NCI-H226 (cell line): ENCODE measurements around the gene CLEC9A.
A peak's percentile ranks its signal among the peaks of the same experiment; 100 is the strongest.

Experiments
- DNase-seq: peaks from one replicate; pipeline ENCODE4 v3.0.0-alpha.2; 2015

CLEC9A gene

GRCh38 chr12:10067942-10068341 is 37.5 kb downstream of the CLEC9A start:
- DNase-seq: no peak

DNA sequence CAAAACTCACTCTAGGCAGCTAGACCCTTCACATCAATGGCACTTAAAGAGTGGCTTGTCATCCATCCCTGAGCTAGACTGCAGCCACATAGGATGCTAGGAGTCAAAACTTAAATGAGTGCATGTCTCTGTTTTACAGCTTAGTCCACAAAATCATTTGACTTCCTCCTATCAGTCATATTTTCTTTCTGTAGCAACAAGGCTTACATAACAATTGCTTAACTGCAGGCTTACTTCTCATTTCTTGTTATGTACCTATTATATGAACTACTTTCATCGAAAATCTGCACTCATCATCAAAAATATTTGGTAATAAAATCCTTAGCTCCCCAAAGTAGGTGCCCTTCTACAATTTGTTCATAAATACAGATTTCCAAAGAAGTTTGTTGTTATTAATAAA is 38.2 kb downstream of the CLEC9A start:
- no peak for DNase-seq

DNA sequence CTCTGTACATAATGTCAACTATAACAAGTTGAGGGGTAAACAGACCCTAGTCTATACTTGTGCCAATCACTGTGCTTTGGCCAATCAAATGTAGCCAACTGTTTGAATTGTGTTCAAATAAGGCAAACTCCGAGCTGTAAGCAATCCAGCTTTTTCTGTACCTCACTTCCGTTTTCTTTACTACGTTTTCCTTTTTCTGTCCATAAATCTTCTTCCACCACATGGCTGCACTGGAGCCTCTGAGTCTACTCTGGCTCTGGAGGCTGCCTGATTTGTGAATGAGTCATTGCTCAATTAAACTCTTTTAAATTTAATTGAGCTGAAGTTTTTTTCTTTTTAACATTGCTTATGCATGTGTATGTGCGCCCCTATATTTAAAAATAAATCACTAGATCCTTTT is 38.6 kb downstream of the CLEC9A start:
- no peak for DNase-seq

DNA sequence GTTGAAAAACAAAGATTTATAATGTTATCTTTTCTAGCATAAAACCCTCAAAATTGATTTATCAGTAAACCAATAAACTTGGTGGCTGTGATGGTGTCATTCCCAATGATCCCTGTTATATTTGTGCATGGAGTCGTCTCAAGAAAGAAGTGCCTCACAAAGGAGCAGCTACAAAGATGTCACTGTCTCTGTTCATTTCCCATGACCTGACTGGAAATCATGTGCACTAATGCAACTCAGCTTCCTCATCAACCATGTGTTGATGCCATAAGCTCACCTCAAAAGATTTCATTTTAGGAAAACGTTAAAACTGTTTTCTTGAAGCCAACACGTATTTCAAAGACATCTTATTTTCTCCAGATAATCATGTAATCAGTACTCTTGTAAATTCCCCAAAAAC is 39.5 kb downstream of the CLEC9A start:
- DNase-seq: no peak

DNA sequence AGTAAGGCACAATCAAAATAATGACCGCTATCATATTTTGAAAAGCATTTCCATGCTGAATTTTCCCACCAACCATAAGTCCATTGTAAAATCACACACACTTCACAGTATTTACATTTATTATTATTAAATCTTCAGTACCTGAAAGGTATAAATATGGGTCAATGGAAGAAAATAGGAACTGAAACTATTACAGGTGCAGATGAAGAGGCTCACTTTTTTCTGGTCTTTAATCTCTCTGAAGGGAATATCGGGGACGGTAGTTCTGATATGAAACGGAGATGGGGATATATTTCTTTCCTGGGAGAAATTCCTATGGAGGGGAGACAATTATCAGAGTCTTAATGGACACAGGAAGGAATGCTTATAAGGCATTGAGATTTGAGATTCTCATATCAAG is 39.9 kb downstream of the CLEC9A start:
- no peak for DNase-seq

DNA sequence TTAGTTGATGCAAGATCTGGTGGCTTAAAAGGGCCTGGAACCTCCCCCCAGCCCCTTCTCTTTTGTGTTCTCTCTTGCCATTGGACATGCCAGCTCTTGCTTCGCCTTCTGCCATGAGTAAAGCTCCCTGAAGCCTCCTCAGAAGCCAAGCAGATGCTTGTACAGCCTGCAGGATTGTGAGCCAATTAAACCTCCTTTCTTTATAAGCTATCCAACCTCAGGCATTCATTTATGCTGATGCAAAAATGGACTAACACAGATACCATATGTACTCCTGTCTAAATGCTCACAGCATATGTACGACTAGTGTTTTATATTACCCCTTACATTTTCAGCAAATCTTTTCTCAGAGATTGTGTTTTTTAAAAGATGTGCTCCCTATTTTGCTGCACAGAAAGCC is 41.6 kb downstream of the CLEC9A start:
- DNase-seq: no peak

GRCh38 chr12:10073261-10073660 is 42.8 kb downstream of the CLEC9A start:
- DNase-seq: no peak

DNA sequence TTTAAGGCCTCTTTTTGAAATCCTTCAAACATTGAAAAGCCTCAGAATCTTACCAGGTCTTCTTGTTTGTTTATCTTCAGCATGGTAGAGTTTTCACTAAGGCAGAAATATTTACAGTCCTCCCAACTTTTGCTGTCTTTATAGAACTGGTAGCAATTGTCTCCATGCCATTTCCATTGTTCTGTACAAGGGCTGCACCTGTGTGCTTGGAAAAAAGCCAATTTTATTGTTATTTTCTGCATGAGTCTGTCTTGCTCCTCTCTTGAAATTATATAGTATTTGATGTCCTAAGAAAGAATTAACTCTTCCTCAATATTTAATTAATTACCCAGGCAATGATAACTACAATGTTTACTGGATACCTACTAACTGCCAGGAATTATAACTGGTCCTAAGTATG is 45.0 kb downstream of the CLEC9A start:
- no peak for DNase-seq

DNA sequence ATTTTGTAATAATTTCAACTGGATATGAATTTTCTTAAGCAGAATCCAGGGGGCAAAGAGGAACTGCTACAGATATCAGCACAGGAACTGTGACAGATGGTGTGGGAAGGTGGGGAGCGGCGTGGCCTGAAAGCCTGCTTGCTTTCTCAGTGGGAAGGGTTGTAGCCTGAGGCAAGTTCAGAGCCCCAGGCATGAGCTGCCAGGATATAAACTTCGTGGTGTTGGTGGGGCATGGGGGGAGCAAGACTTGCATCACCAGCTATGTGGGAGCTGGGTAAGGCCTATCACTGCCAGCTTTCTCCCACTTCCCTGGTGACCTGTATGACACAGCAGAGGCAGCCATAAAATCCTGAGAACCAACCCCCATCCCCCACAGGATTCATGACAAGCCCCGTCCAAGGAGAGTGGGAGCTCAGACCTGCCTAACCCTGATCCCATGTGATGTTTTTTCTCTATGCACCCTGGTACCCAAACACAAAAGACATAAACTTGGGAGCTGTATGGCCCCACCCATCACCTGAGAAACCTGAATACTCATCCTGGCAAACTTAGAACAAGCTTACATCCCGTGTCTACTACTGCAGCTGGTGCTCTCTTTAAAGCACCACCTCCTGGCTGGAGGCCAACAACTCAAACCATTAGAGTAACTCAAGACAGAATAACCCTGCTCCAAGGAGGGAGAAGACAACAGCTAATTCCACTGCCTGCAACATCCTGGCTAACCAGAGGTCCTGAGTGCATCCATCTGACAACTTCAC is 51.8 kb downstream of the CLEC9A start:
- DNase-seq: peak; percentile 60

- no peak for DNase-seq
Measured at GRCh38 chr12:10084733-10085132, 54.3 kb downstream of the CLEC9A start.

- DNase-seq: no peak
Measured at GRCh38 chr12:10086387-10086786, 55.9 kb downstream of the CLEC9A start.

DNA sequence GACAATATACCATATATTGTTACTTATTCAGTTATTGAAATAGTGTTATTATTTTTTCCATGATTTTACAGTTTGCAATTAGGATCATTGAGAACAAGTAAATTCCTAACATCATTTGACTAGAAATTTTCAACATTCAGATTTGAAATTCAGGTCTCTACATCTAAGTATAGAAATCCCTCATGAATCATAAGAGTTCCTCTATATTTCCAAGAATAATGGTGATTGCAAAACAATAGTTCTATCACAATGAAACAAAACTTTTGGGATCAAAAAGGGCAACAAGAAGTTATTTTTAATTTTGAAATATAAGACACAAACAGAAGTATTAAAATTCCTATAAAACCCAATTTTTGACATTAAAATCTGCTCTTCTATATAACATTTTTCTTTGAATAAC is 57.5 kb downstream of the CLEC9A start:
- DNase-seq: no peak

DNA sequence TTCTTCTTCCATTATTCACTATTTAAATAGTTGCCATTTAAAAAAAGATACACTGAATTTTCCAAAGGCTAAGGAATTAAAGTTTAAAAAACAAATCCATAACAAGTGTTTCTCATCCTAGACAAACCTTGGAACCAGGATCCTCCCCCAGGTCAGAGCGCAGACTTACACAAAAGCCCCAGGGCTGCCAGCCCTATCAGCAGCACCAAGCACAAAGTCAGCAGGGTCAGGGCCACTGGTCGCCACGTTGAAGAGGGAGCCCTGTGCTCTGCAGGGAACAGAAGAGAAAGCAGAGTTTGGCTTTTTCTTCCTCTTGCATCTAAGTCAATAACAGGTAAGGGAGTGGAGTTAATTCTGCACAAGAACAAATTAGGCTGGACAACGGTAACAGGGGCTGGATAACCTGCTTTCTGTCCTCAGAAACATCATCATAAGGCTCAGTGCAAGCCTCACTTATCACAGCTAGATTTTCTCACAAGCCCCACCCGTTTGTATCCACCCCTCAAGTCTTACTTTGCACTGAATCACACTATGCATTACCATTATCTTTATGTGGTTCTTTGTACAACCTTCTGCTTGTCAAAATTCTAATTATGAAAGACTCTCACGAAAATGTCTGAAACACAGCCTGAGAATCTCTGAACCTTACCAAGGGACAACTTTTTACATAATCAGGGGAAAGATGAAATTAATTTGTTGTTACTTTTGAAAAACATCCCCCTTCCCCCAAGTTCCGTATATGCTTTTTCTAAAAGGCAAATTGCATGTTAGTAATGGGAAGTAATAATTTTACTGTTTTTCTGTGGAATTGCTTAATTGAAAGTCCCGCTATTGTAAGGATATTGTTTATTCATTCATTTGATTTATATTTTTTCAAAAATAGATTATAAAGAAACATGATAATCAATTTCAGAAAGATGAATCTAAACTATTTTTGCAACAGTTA is 58.7 kb downstream of the CLEC9A start:
- no peak for DNase-seq

- no peak for DNase-seq
Measured at GRCh38 chr12:10094646-10095395, 64.3 kb downstream of the CLEC9A start.

DNA sequence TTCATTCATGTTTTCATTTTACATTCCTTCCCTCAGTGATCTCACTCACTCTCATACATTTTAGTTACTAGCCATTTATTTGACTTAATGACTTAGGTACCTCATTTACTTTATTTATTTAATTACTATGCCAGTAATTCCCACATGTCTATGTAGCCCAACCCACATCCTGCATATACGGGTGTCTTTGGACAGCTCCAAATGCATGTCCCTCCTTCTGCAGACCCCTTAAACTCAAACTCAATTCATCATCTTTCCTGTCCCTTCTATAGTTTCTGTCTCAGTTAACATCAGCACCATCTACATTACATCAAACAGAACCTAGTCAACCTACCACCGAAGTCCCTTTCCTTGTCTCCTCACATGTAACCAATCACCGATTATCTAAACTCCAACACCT is 65.5 kb downstream of the CLEC9A start:
- DNase-seq: no peak

- DNase-seq: no peak
Measured at GRCh38 chr12:10097521-10097920, 67.0 kb downstream of the CLEC9A start.

DNA sequence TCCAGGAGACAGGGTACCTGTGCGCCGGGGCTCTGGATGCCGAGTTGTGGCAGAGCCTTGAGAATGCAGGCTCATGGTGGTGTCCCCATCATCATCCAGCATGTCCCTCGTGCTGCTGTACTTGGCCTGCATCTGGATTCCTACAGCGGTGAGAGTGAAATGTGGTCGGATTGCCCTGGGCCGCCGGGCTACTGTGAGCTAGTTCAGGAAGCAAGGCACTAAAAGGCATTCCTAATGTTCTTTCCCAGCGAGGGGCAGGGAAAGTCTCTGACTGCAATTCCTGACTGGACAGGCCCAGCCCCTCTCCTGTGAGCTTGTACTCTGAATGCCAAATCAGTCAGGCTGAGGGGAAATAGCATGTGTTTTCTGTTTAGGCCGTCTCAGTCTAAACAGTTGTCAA is 68.3 kb downstream of the CLEC9A start, which contains the start of gene CLEC1A:
Gene CLEC1A, minus strand, starts transcription at position 195 of the 400 bp plus-strand sequence. Its CDS starts 63 bp downstream, at position 132.
- DNase-seq: no peak

GRCh38 chr12:10101042-10101579 is 70.6 kb downstream of the CLEC9A start:
- DNase-seq: peak; percentile 45

DNA sequence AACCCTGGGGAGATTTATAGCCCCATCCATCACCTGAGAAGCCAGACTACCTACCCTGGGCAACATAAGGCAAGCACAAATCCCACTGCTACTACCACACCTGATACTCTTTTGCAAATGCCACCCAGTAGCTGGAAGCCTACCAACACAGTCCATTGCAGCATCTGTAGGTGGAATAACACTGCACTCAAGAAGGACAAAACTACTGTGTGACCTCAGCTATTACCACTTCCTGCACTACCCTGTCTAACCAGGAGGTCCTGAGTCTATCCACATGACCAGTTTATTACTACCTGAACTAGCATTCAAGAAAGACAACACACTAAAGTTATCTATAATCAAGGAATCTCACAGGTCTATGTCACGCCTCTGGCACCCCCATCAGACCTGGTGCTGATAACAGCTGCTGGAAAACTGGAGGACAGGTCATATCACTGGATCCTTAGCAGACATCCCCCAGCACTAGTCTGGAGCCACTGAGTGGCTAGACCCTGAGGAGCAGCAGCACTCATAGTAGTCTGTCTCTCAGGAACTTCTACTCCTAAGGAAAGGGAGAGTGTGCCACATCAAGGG is 71.3 kb downstream of the CLEC9A start:
- no peak for DNase-seq

DNA sequence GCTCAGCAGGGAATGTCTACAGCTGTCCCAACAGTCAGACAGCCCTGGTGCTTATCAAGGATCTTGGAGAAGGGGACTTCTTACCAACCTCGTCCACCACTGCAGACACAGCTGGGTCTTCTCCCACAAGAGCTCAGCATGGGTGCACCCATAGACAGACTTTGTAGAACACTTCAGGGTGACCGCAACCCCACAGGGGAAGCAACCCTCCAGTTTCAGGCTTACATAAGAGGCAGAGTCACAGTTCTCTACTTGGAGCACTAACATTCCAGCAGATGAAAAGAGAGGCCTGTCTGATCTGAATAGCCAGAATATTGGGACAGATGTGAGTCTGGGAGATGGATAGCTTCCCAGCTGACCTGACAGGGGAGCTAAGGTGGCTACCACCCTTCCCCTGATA is 71.8 kb downstream of the CLEC9A start:
- DNase-seq: no peak

DNA sequence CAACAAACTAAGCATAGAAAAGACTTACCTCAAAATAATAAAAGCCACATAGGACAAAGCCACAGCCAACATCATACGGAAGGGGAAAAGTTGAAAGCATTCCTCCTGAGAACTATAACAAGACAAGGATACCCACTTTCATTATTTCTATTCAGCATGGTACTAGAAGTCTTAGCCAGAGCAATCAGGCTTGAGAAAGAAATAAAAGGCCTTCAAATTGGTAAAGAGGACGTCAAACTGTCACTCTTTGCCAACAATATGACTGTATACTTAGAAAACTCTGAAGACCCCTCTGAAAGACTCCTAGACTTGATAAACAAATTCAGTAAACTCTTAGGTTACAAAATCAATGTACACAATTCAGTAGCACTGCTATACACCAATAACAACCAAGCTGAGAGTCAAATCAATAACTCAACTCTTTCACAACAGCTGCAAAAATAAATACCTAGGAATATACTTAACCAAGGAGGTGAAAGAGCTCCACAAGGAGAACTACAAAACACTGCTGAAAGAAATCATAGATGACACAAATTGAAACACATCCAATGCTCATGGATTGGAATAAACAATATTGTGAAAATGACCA is 79.9 kb downstream of the CLEC9A start:
- no peak for DNase-seq

GRCh38 chr12:10111451-10111850 is 81.0 kb downstream of the CLEC9A start:
- no peak for DNase-seq
